EH (cell line): Measurements from ENCODE around the gene DPP4.

ENCODE experiments used
- DNase-seq: peaks from one replicate; pipeline ENCODE4 v3.0.0-alpha.2; 2015; ENCODE audit warnings: low read depth

DPP4 gene

GRCh38 chr2:162085090-162085891, 11.3 kb upstream of the DPP4 start:
- DNase-seq: peak; percentile 95

DNA sequence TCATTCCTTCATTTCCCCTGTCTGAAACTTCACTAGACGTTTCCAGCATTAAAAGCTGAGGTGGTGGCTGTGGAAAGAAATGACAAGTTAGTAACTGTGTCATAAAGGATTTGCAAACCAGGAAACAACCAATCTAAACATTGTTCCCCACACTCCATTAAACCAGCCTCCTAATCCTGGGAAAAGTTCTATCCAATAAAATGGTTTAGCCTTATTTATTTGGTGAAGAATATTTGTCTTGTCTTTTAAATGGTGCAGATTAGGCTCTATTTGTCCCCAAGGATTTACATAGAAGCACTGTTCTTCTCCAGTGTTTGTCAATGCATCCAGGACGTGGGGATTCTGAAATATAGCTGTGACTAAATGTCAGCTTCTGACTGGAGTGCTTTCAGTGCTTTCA, 10.5 kb upstream of the DPP4 start:
- DNase-seq: peak; percentile 19

GRCh38 chr2:162082681-162083080, 8.7 kb upstream of the DPP4 start:
- DNase-seq: no peak

- no peak for DNase-seq
Measured at GRCh38 chr2:162082036-162082435, 8.0 kb upstream of the DPP4 start.

DNA sequence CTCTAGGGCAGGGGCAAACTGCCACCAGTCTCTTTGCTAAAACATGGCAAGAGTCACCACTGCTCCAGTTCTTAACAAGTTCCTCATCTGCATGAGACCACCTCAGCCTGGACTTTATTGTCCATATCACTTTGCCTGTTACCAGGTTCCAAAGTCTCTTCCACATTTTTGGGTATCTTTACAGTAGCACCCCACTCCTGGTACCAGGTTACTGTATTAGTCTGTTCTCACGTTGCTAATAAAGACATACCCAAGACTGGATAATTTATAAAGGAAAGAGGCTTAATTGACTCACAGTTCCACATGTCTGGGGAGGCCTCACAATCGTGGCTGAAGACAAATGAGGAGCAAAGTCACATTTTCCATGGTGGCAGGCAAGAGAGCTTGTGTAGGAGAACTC, 5.5 kb upstream of the DPP4 start:
- no peak for DNase-seq

DNA sequence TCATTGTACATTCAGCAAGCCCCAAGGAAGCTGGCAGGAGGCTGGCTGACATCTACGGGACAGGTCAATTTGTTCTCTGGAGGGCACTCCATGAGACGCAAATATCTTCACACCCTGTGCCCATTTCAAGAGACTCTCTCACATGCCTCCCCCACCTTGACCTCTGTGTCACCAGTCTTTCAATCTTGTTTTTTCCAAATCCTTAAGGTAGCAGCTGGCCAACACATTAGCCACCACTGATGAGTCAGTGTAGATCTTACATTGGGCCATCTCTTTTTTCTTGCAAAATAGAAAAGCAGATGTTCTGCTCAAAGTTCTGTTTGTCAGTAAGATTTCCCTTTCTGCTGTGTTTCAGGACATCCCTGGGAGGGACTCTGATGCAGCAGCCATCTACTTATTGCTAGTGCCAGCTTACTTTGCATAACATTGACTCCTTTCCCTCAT, 1.7 kb upstream of the DPP4 start:
- DNase-seq: peak; percentile 42

- peak; percentile 57 for DNase-seq
Measured at GRCh38 chr2:162074928-162075688, 1.1 kb upstream of the DPP4 start.

- DNase-seq: no peak
Measured at GRCh38 chr2:162074632-162074895, 549 bp upstream of the DPP4 start.

- peak; percentile 15 for DNase-seq
Measured at GRCh38 chr2:162072976-162073887, 783 bp downstream of the DPP4 start.

- DNase-seq: peak; percentile 86
Measured at GRCh38 chr2:162072181-162072702, 1.8 kb downstream of the DPP4 start.

- DNase-seq: peak; percentile 20
Measured at GRCh38 chr2:162071001-162071400, 3.0 kb downstream of the DPP4 start.

- DNase-seq: no peak
Measured at GRCh38 chr2:162070228-162070936, 3.6 kb downstream of the DPP4 start.

DNA sequence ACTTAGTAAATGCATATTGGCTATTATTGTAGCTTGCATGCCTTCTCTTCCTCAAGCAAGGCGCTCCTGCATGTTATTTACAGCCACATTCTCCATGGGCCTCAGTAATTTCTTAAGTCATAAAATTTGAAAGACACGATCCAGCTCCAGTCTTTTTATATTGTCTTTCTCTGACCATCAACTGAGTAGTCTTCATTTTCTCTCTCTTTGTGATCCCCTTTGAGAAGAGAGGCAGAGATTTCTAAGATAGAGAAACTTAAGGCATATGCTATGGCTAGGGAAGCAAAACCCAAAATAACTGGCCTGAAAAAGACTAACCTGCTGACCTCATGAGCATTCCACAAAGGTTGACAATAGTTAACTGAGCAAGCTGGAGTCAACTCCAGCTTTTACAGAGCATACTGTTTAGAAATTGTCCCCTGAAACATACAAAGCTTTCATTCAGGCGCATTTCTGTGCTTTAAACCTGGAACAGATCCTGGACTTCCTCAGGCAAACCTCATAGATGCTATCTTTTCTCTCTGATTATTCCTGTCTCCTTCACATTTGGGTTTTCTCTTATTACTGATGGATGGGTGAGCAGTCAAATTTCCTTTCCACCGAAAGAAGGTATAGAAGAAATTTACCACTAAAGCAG, 4.6 kb downstream of the DPP4 start:
- DNase-seq: no peak

DNA sequence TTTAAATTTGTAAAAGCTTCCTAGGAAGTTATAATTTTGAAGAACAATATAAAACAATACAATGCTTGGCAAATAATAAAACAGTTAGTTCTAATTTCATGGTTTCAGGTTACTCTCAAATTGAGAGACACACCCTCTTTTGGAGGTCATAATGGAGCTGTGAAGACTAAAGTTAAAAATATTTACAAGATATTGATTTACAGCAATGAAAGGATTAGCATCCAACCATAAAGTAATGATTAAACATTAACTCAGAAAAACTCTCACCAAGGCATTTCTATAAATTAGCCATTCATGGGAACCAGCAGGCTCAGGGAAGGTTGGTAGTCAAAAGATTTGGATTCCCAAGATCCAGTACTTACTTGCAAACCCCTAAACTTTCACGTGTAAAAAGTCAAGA, 6.4 kb downstream of the DPP4 start:
- no peak for DNase-seq

DNA sequence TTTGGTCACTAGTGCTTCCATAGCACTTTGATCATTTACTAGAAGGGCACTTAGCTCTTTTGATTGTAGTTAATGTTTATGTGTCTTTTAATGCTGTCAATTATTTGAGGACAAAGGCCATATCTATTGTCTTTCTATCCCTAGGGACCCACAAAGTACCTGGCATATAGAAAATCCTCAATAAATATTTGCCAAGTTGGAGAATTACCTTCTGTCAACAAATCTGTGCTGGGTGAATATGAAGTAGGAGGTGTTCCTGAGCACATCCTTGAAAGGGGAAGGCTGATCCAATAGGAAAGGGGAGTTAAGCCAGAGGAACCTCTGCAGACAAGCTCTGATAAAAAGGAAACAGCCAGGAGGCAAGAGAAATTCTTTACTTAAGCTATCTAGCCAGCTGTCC, 8.2 kb downstream of the DPP4 start:
- no peak for DNase-seq

GRCh38 chr2:162063899-162064298, 10.1 kb downstream of the DPP4 start:
- no peak for DNase-seq

- DNase-seq: no peak
Measured at GRCh38 chr2:162063281-162063680, 10.7 kb downstream of the DPP4 start.

GRCh38 chr2:162062559-162062958, 11.5 kb downstream of the DPP4 start:
- peak; percentile 24 for DNase-seq

GRCh38 chr2:162061021-162061420, 13.0 kb downstream of the DPP4 start:
- DNase-seq: no peak

DNA sequence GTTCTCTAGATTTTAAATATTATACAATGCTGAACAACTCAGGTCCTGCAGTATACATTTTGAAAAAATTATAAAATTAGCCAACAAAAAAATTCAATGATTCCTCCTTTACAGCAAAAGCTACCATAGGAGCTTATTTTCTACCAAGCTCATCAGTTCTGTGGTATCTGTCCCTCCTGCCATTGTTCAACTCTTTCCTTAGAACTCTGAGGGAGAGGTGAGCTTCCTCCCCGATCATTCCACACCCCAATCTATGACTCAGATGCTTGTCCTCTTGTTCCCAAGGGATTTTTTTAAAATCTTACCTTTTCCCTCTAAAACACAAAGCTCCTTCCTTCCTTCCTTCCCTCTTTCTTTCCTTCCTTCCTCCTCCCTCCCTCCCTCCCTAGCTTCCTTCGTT, 13.5 kb downstream of the DPP4 start:
- no peak for DNase-seq

DNA sequence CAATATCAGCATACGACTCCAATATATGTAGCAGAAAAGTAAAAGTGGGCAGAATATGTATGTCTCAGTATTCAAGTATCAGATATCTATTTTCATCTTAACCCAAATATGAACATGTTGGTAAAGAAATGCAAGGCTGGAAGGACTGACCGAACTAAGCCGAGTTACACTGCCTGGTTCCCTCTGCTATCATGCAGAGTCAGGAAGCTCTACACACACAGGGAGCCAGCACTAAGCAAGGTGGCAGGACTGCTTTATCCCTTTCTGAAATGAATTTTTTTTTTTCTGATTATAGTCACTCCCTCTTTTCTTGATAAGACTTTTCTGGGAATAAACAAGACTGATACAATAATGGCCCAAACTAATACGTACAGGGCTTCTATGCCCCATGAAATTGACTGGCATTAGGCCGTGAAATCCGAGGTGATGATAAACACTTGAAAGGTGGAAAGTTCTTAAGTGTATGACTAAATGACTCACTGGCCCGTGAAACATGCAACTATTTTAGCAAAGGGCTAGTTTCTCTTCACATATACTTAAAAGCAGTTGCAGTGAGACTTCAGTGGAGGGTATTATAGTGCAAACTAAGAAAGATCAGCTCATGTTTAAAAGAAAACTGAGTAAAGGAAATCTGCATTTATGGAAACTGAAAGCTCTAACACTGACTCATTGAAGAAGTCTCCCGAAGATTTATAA, 14.9 kb downstream of the DPP4 start:
- DNase-seq: peak; percentile 6
